ENCODE measurements around the gene SDCBP2. TPM values are rescaled to one million over a fixed set of nuclear protein-coding genes. Genes with fewer than 3 reads are reported as not detected.

Gene SDCBP2
- total and polyA plus RNA-seq, 2 experiments from 2014 or later, result 4.2 to 5.5 TPM

GRCh38 chr20:1298166-1298565 is 30.8 kb downstream of the SDCBP2 start:
- Histone ChIP-seq H3K79me2 (ENCODE audit: insufficient read depth) (no peaks in the 10 kb centered on the region), H2AFZ (no peak overlapping the region), H3K9ac (no peak overlapping the region), H3K36me3 (ENCODE audit: low read depth) (no peaks in the 10 kb centered on the region; the same call in 1 of the 2 replicates), H3K27ac (no peak overlapping the region), H3K4me2 (ENCODE audit: unreplicated experiment) (no peak overlapping the region), H3K4me1 (ENCODE audit: insufficient read depth) (peaks cover 7% of the 10 kb centered on the region; the same call in 1 of the 2 replicates), H3F3A (ENCODE audit: insufficient read depth) (no peaks in the 10 kb centered on the region), H4K20me1 (ENCODE audit: insufficient read depth) (no peaks in the 10 kb centered on the region), H3K9me3 (ENCODE audit: low read depth) (no peaks in the 10 kb centered on the region), H3K27me3 (replicated peaks; ENCODE audit: insufficient read depth) (no peaks in the 10 kb centered on the region), H3K4me3 (no peak overlapping the region), H3K9me2 (ENCODE audit: insufficient read depth) (no peaks in the 10 kb centered on the region)
- in situ Hi-C loops (cut with MboI), result no loop called here
- WGBS, 2 experiments (ENCODE audit: low coverage in 1 of 2, low lambda C conversion rate in 2 of 2, missing lambda C conversion rate in 2 of 2), result 87 to 88% methylated on average over 5 of the region's 5 CpGs
- TF ChIP-seq EZH2 (IDR thresholded peaks at IDR 0.05; ENCODE audit: insufficient read depth, poor library complexity, severe bottlenecking), result no peak
- no peak for TF ChIP-seq EZH2phosphoT487 (IDR thresholded peaks at IDR 0.05; ENCODE audit: insufficient read depth, low read depth)
- DNase-seq, result no peak

GRCh38 chr20:1297486-1297885 is 31.5 kb downstream of the SDCBP2 start:
- WGBS, 2 experiments (ENCODE audit: low coverage in 1 of 2, low lambda C conversion rate in 2 of 2, missing lambda C conversion rate in 2 of 2), result 74 to 83% methylated on average over 2 of the region's 2 CpGs
- Histone ChIP-seq H3F3A (ENCODE audit: insufficient read depth) (no peaks in the 10 kb centered on the region), H3K4me1 (ENCODE audit: insufficient read depth) (peaks cover 7% of the 10 kb centered on the region; the same call in 1 of the 2 replicates), H3K9me3 (ENCODE audit: low read depth) (no peaks in the 10 kb centered on the region), H3K27me3 (replicated peaks; ENCODE audit: insufficient read depth) (no peaks in the 10 kb centered on the region), H3K4me3 (no peak overlapping the region), H3K9me2 (ENCODE audit: insufficient read depth) (no peaks in the 10 kb centered on the region), H3K36me3 (ENCODE audit: low read depth) (no peaks in the 10 kb centered on the region; the same call in 1 of the 2 replicates), H4K20me1 (ENCODE audit: insufficient read depth) (no peaks in the 10 kb centered on the region), H3K79me2 (ENCODE audit: insufficient read depth) (no peaks in the 10 kb centered on the region), H2AFZ (no peak overlapping the region), H3K9ac (no peak overlapping the region), H3K4me2 (ENCODE audit: unreplicated experiment) (no peak overlapping the region), H3K27ac (no peak overlapping the region)
- no peak for TF ChIP-seq EZH2 (IDR thresholded peaks at IDR 0.05; ENCODE audit: insufficient read depth, poor library complexity, severe bottlenecking)
- no peak for TF ChIP-seq EZH2phosphoT487 (IDR thresholded peaks at IDR 0.05; ENCODE audit: insufficient read depth, low read depth)
- no peak for DNase-seq
- in situ Hi-C loops (cut with MboI), result no loop called here

GRCh38 chr20:1296922-1297321 is 32.0 kb downstream of the SDCBP2 start:
- in situ Hi-C loops (cut with MboI), result no loop called here
- no peaks in the 10 kb centered on the region for H3K79me2 ChIP-seq (ENCODE audit: insufficient read depth)
- no peak for TF ChIP-seq EZH2phosphoT487 (IDR thresholded peaks at IDR 0.05; ENCODE audit: insufficient read depth, low read depth)
- TF ChIP-seq EZH2 (IDR thresholded peaks at IDR 0.05; ENCODE audit: insufficient read depth, poor library complexity, severe bottlenecking), result no peak
- H3K9me2 ChIP-seq (ENCODE audit: insufficient read depth), result no peaks in the 10 kb centered on the region
- H3K9ac ChIP-seq, result no peak overlapping the region
- DNase-seq, result no peak
- H3K27ac ChIP-seq, result no peak overlapping the region
- H3K27me3 ChIP-seq (replicated peaks; ENCODE audit: insufficient read depth), result no peaks in the 10 kb centered on the region
- H4K20me1 ChIP-seq (ENCODE audit: insufficient read depth), result no peaks in the 10 kb centered on the region
- H2AFZ ChIP-seq, result no peak overlapping the region
- H3K9me3 ChIP-seq (ENCODE audit: low read depth), result no peaks in the 10 kb centered on the region
- H3K36me3 ChIP-seq (ENCODE audit: low read depth), result no peaks in the 10 kb centered on the region; the same call in 1 of the 2 replicates
- no peaks in the 10 kb centered on the region for H3F3A ChIP-seq (ENCODE audit: insufficient read depth)
- no peak overlapping the region for H3K4me2 ChIP-seq (ENCODE audit: unreplicated experiment)
- peaks cover 7% of the 10 kb centered on the region; the same call in 1 of the 2 replicates for H3K4me1 ChIP-seq (ENCODE audit: insufficient read depth)
- 91 to 95% methylated on average over 14 of the region's 14 CpGs for WGBS, 2 experiments (ENCODE audit: low coverage in 1 of 2, low lambda C conversion rate in 2 of 2, missing lambda C conversion rate in 2 of 2)
- H3K4me3 ChIP-seq, result no peak overlapping the region

GRCh38 chr20:1296117-1296610 is 32.8 kb downstream of the SDCBP2 start:
- TF ChIP-seq EZH2 (IDR thresholded peaks at IDR 0.05; ENCODE audit: insufficient read depth, poor library complexity, severe bottlenecking), result no peak
- TF ChIP-seq EZH2phosphoT487 (IDR thresholded peaks at IDR 0.05; ENCODE audit: insufficient read depth, low read depth), result no peak
- WGBS, 2 experiments (ENCODE audit: low coverage in 1 of 2, low lambda C conversion rate in 2 of 2, missing lambda C conversion rate in 2 of 2), result 94 to 95% methylated on average over 20 of the region's 20 CpGs
- H3K4me2 ChIP-seq (ENCODE audit: unreplicated experiment), result no peak overlapping the region
- no peaks in the 10 kb centered on the region for H3K9me3 ChIP-seq (ENCODE audit: low read depth)
- H3K9me2 ChIP-seq (ENCODE audit: insufficient read depth), result no peaks in the 10 kb centered on the region
- no peaks in the 10 kb centered on the region for H4K20me1 ChIP-seq (ENCODE audit: insufficient read depth)
- H3K4me3 ChIP-seq, result no peak overlapping the region
- H3K79me2 ChIP-seq (ENCODE audit: insufficient read depth), result no peaks in the 10 kb centered on the region
- no peak overlapping the region for H3K27ac ChIP-seq
- in situ Hi-C loops (cut with MboI), result no loop called here
- H3F3A ChIP-seq (ENCODE audit: insufficient read depth), result no peaks in the 10 kb centered on the region
- no peak for DNase-seq
- no peak overlapping the region for H3K9ac ChIP-seq
- no peak overlapping the region for H2AFZ ChIP-seq
- H3K36me3 ChIP-seq (ENCODE audit: low read depth), result no peaks in the 10 kb centered on the region; the same call in 1 of the 2 replicates
- H3K4me1 ChIP-seq (ENCODE audit: insufficient read depth), result peaks cover 7% of the 10 kb centered on the region; the same call in 1 of the 2 replicates
- no peaks in the 10 kb centered on the region for H3K27me3 ChIP-seq (replicated peaks; ENCODE audit: insufficient read depth)

All from GM23248 (cell line).